B cell (primary cell): ENCODE measurements around the gene KLHL13. TPM values are rescaled to one million over a fixed set of nuclear protein-coding genes. Genes with fewer than 3 reads are reported as not detected.

Experiments
- ATAC-seq: fragments of 200-7000 bp; cut with Tn5 transposase; one replicate; pipeline ENCODE4 v1.10.0; 2021; ENCODE audit warnings: low read depth, mild to moderate bottlenecking, moderate number of reproducible peaks, moderate library complexity
- CTCF ChIA-PET: fragments of 350-600 bp; sonication (Branson Sonifier 250); formaldehyde crosslinking; loops from one replicate; lab custom pipeline; 2021; ENCODE audit warnings: antibody characterized with exemption, inconsistent platforms; lab: Charles Lee
- POLR2A ChIA-PET: fragments of 350-600 bp; sonication (Branson Sonifier 250); formaldehyde crosslinking; loops from one replicate; lab custom pipeline; 2021; ENCODE audit warnings: antibody characterized with exemption; lab: Charles Lee
- DNase-seq: peaks from one replicate; pipeline ENCODE4 v3.0.0; 2013
- H2AFZ ChIP-seq: 2 replicates; pipeline ENCODE4 v1.6.1; 2012; ENCODE audit warnings: mild to moderate bottlenecking, low read depth, low read length; ENCODE audit not compliant: insufficient read depth, poor library complexity, severe bottlenecking
- H3K27ac ChIP-seq, 2 donors: 1 replicate in 1 of 2; 2 replicates in 1 of 2; pipeline ENCODE4 v1.5.1; 2012 to 2013; ENCODE audit warnings: low read length in 2 of 2, mild to moderate bottlenecking in 2 of 2, moderate library complexity in 1 of 2
- H3K27me3 ChIP-seq, 4 experiments: fragments of 200-600 bp in 1 of 4; sonication (generic) in 1 of 4; replicated peaks in 1 of 4; 1 replicate in 2 of 4; 2 replicates in 2 of 4; pipeline versions ENCODE4 v1.6.1 to v1.7.0; 2013 to 2016; ENCODE audit warnings: low read length in 3 of 4, mild to moderate bottlenecking in 2 of 4, mixed read lengths in 1 of 4, moderate library complexity in 1 of 4; ENCODE audit not compliant: insufficient read depth in 4 of 4, control insufficient read depth in 3 of 4; ENCODE audit errors: control extremely low read depth in 1 of 4
- H3K36me3 ChIP-seq, 2 experiments: replicated peaks in 1 of 2; 1 replicate in 1 of 2; 2 replicates in 1 of 2; pipeline versions ENCODE4 v1.6.1 to v1.7.1; 2013; ENCODE audit warnings: low read length in 1 of 2; ENCODE audit not compliant: insufficient read depth in 2 of 2, control insufficient read depth in 1 of 2; ENCODE audit errors: control extremely low read depth in 1 of 2, extremely low read depth in 1 of 2
- H3K4me1 ChIP-seq, 2 donors: fragments of 200-600 bp in 1 of 2; sonication (generic) in 1 of 2; 1 replicate in 1 of 2; 2 replicates in 1 of 2; pipeline versions ENCODE4 v1.5.1 to v1.6.1; 2013 to 2017; ENCODE audit warnings: low read length in 2 of 2; ENCODE audit not compliant: control insufficient read depth in 2 of 2, insufficient read depth in 2 of 2
- H3K4me2 ChIP-seq: replicated peaks from 2 replicates; pipeline ENCODE3; 2012; ENCODE audit warnings: mild to moderate bottlenecking, low read depth, low read length; ENCODE audit not compliant: poor library complexity, severe bottlenecking
- H3K4me3 ChIP-seq, 5 experiments: fragments of 200-600 bp in 1 of 5; sonication (generic) in 1 of 5; 1 replicate in 3 of 5; 2 replicates in 2 of 5; pipeline versions ENCODE4 v1.5.1 to v1.7.0; 2011 to 2016; ENCODE audit warnings: low read length in 4 of 5, mild to moderate bottlenecking in 4 of 5, low read depth in 2 of 5, control low read depth in 1 of 5, moderate library complexity in 1 of 5; ENCODE audit not compliant: insufficient read depth in 1 of 5; ENCODE audit errors: control extremely low read depth in 1 of 5, extremely low read depth in 1 of 5
- H3K79me2 ChIP-seq: fragments of 200-600 bp; sonication (generic); one replicate; pipeline ENCODE4 v1.6.0; 2016; ENCODE audit warnings: low read length; ENCODE audit not compliant: control insufficient read depth, insufficient read depth
- H3K9ac ChIP-seq: fragments of 200-600 bp; sonication (generic); 2 replicates; pipeline ENCODE4 v1.6.1; 2017; ENCODE audit warnings: mild to moderate bottlenecking, low read length, moderate library complexity
- H3K9me3 ChIP-seq, 3 donors: one replicate each; pipeline versions ENCODE4 v1.6.1 to v1.7.1; 2013; ENCODE audit warnings: low read length in 2 of 3; ENCODE audit not compliant: control insufficient read depth in 2 of 3, insufficient read depth in 1 of 3; ENCODE audit errors: control extremely low read depth in 1 of 3
- H4K20me1 ChIP-seq: 2 replicates; pipeline ENCODE4 v1.6.0; 2012; ENCODE audit warnings: mild to moderate bottlenecking, low read length; ENCODE audit not compliant: insufficient read depth, control insufficient read depth, poor library complexity, severe bottlenecking
- H3K27ac Mint-ChIP-seq: one replicate; pipeline ENCODE4 v1.8.0; 2021; ENCODE audit warnings: mixed read lengths
- H3K27me3 Mint-ChIP-seq: one replicate; pipeline ENCODE4 v1.8.0; 2021; ENCODE audit warnings: mixed read lengths
- H3K4me1 Mint-ChIP-seq: one replicate; pipeline ENCODE4 v1.8.0; 2021; ENCODE audit warnings: mixed read lengths
- H3K4me3 Mint-ChIP-seq: one replicate; pipeline ENCODE4 v1.8.0; 2021; ENCODE audit warnings: mixed read lengths
- H3K9me3 Mint-ChIP-seq: one replicate; pipeline ENCODE4 v1.8.0; 2022; ENCODE audit warnings: mixed read lengths; ENCODE audit not compliant: insufficient read depth
- CTCF ChIP-seq: fragments of 200-600 bp; IDR thresholded peaks from one replicate; pipeline ENCODE4 v1.8.0; 2022; ENCODE audit warnings: antibody characterized with exemption, mild to moderate bottlenecking
- EZH2 ChIP-seq: IDR thresholded peaks from 2 replicates; pipeline ENCODE4 v1.6.1; 2012; ENCODE audit warnings: borderline replicate concordance, low read depth, mild to moderate bottlenecking, moderate library complexity, low read length; ENCODE audit not compliant: insufficient read depth, poor library complexity, severe bottlenecking
- WGBS: methylation state at CpG from one replicate; pipeline ENCODE4 v1.1.5; 2013; ENCODE audit warnings: missing lambda C conversion rate; ENCODE audit not compliant: insufficient coverage; 5-methylcytosine and 5-hydroxymethylcytosine counted together
- intact Hi-C: fragments of 100-400 bp; cut with micrococcal nuclease; formaldehyde crosslinking; loops from one replicate; pipeline ENCODE4 v1.10.0; 2022
- polyA plus RNA-seq: library from polyadenylated mRNA; depleted of rRNA; stranded (reverse); fragments of >200 nt; gene quantifications from 2 replicates; pipeline ENCODE4 v1.2.3, GENCODE V29; 2012
- total RNA-seq, 2 donors: library from RNA; stranded (reverse); fragments of 120-200 nt in 1 of 2; gene quantifications; 1 replicate in 1 of 2; 2 replicates in 1 of 2; pipeline versions ENCODE4 v1.2.3 to v1.2.4, GENCODE V29; 2013 to 2022

Gene KLHL13
- total and polyA plus RNA-seq, 2 donors (not counting 1 experiment from before 2014, with no cell fraction given): 0.04 TPM; not detected in 1

GRCh38 chrX:117860517-117860916 lies 256.1 kb downstream of the KLHL13 start:
- H2AFZ ChIP-seq: no peak overlapping the region
- ATAC-seq: no peak
- H3K4me2 ChIP-seq: no peak overlapping the region

GRCh38 chrX:117854806-117855205 lies 261.8 kb downstream of the KLHL13 start:
- no peak overlapping the region for H3K27ac Mint-ChIP-seq
- WGBS: no CpG with 5 or more reads among the region's 2 CpGs
- ATAC-seq (no peak), DNase-seq (no peak)
- no peaks in the 10 kb centered on the region for H3K9me3 ChIP-seq
- no peaks in the 10 kb centered on the region for H3K36me3 ChIP-seq
- no peaks in the 10 kb centered on the region for H3K9me3 Mint-ChIP-seq
- ChIA-PET CTCF (no interaction called here), POLR2A (no interaction called here)
- no peaks in the 10 kb centered on the region for H4K20me1 ChIP-seq
- TF ChIP-seq EZH2 (no peak), CTCF (no peak)
- no peak overlapping the region for H3K9ac ChIP-seq
- no peaks in the 10 kb centered on the region for H3K27me3 Mint-ChIP-seq
- H3K79me2 ChIP-seq: no peaks in the 10 kb centered on the region
- no peak overlapping the region for H3K4me3 Mint-ChIP-seq
- H3K4me3 ChIP-seq: no peak overlapping the region
- H3K4me1 ChIP-seq: no peaks in the 10 kb centered on the region
- no peaks in the 10 kb centered on the region for H3K4me1 Mint-ChIP-seq
- intact Hi-C loops: no loop called here
- H3K27ac ChIP-seq: no peak overlapping the region
- no peak overlapping the region for H2AFZ ChIP-seq
- no peak overlapping the region for H3K4me2 ChIP-seq
- no peaks in the 10 kb centered on the region for H3K27me3 ChIP-seq

More at GRCh38 chrX:117860517-117860916, 256.1 kb downstream of the KLHL13 start:
- Histone ChIP-seq H3K9ac (no peak overlapping the region), H3K79me2 (no peaks in the 10 kb centered on the region), H3K27me3 (no peaks in the 10 kb centered on the region), H3K36me3 (no peaks in the 10 kb centered on the region), H3K27ac (no peak overlapping the region), H3K4me3 (no peak overlapping the region), H3K4me1 (no peaks in the 10 kb centered on the region), H3K9me3 (no peaks in the 10 kb centered on the region), H4K20me1 (no peaks in the 10 kb centered on the region)
- ChIA-PET POLR2A (no interaction called here), CTCF (no interaction called here)
- no peak for DNase-seq
- Mint-ChIP-seq H3K4me3 (no peak overlapping the region), H3K9me3 (no peaks in the 10 kb centered on the region), H3K27ac (no peak overlapping the region), H3K27me3 (no peaks in the 10 kb centered on the region), H3K4me1 (no peaks in the 10 kb centered on the region)
- intact Hi-C loops: no loop called here
- WGBS: no CpG with 5 or more reads among the region's 1 CpG
- TF ChIP-seq EZH2: no peak
- no peak for TF ChIP-seq CTCF
